Calu3 (cell line): ENCODE data around the gene PADI3. TPM values are rescaled to one million over a fixed set of nuclear protein-coding genes. Genes with fewer than 3 reads are reported as not detected.

Experiments
- BruUV-seq: library from RNA; stranded (reverse); fragments of 400-500 nt; replicated peaks from 2 replicates; lab custom pipeline; 2021; lab: Mats Ljungman, UMichigan
- CTCF ChIA-PET: fragments of 300-600 bp; sonication (Branson Sonifier 250); formaldehyde crosslinking; loops from one replicate; lab custom pipeline; 2022; ENCODE audit warnings: antibody characterized with exemption; lab: Charles Lee
- DNase-seq: peaks from one replicate; pipeline ENCODE4 v3.0.0; 2022
- H3K27ac Mint-ChIP-seq: one replicate; pipeline ENCODE4 v1.8.0; 2022; ENCODE audit warnings: mixed read lengths; ENCODE audit not compliant: unreplicated experiment
- H3K27me3 Mint-ChIP-seq: one replicate; pipeline ENCODE4 v1.8.0; 2022; ENCODE audit warnings: mixed read lengths; ENCODE audit not compliant: unreplicated experiment
- H3K36me3 Mint-ChIP-seq: one replicate; pipeline ENCODE4 v1.8.0; 2022; ENCODE audit warnings: mild to moderate bottlenecking, moderate library complexity, mixed read lengths; ENCODE audit not compliant: insufficient read depth, unreplicated experiment
- H3K4me1 Mint-ChIP-seq: one replicate; pipeline ENCODE4 v1.8.0; 2022; ENCODE audit warnings: mild to moderate bottlenecking, low read depth, mixed read lengths; ENCODE audit not compliant: unreplicated experiment
- H3K4me3 Mint-ChIP-seq: one replicate; pipeline ENCODE4 v1.8.0; 2022; ENCODE audit warnings: mild to moderate bottlenecking, low read depth, moderate library complexity, mixed read lengths; ENCODE audit not compliant: unreplicated experiment
- H3K9me3 Mint-ChIP-seq: one replicate; pipeline ENCODE4 v1.8.0; 2022; ENCODE audit warnings: low read depth, mixed read lengths; ENCODE audit not compliant: unreplicated experiment
- intact Hi-C: fragments of 100-400 bp; cut with micrococcal nuclease; formaldehyde crosslinking; loops from one replicate; pipeline ENCODE4 v1.10.0; 2022; ENCODE audit not compliant: unreplicated experiment
- total RNA-seq: library from RNA; stranded (reverse); gene quantifications from 2 replicates; pipeline ENCODE4 v1.2.3, GENCODE V29; 2022
- TF ChIP-seq, protein P1 (sequence below): fragments of 200-600 bp; IDR thresholded peaks from one replicate; pipeline ENCODE4 v1.8.0; 2022; ENCODE audit warnings: antibody characterized with exemption; ENCODE audit not compliant: unreplicated experiment

The PADI3 gene
- total RNA-seq, 1 experiment from 2014 or later: 0.21 TPM

DNA sequence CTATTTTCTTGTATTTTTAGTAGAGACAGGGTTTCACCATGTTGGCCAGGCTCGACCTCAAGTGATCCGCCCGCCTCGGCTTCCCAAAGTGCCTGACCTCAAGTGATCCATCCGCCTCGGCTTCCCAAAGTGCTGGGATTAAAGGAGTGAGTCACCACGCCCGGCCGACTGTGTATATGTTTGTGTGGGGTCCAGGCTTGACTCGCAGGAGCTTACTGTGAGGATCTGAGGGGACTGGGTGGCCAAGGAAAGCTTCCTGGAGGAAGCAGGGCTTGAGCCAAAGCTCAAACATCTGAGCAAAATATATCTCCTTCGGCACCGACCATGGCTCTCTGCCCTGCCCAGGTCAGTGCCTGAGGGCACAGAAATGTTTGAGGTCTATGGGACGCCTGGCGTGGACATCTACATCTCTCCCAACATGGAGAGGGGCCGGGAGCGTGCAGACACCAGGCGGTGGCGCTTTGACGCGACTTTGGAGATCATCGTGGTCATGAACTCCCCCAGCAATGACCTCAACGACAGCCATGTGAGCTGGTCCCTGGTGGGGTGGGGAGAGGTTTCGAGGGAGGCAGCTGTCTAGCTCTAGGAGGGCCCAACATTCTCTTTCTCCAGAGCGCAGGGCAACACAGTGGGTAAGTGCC lies 10.5 kb downstream of the PADI3 start:
- CTCF ChIA-PET: interaction anchor here (0.6 kb wide), 1 partner anchor 9 kb away, joined by 4 read pairs; no protein-coding TSS in a partner anchor
- H3K27ac Mint-ChIP-seq: no peak overlapping the region
- no peaks in the 10 kb centered on the region for H3K36me3 Mint-ChIP-seq
- intact Hi-C loops: no loop called here
- no peak overlapping the region for H3K4me3 Mint-ChIP-seq
- TF ChIP-seq, protein P1, sequence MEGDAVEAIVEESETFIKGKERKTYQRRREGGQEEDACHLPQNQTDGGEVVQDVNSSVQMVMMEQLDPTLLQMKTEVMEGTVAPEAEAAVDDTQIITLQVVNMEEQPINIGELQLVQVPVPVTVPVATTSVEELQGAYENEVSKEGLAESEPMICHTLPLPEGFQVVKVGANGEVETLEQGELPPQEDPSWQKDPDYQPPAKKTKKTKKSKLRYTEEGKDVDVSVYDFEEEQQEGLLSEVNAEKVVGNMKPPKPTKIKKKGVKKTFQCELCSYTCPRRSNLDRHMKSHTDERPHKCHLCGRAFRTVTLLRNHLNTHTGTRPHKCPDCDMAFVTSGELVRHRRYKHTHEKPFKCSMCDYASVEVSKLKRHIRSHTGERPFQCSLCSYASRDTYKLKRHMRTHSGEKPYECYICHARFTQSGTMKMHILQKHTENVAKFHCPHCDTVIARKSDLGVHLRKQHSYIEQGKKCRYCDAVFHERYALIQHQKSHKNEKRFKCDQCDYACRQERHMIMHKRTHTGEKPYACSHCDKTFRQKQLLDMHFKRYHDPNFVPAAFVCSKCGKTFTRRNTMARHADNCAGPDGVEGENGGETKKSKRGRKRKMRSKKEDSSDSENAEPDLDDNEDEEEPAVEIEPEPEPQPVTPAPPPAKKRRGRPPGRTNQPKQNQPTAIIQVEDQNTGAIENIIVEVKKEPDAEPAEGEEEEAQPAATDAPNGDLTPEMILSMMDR: no peak
- H3K4me1 Mint-ChIP-seq: peaks cover 12% of the 10 kb centered on the region
- no peak for DNase-seq
- H3K9me3 Mint-ChIP-seq: no peaks in the 10 kb centered on the region
- no peaks in the 10 kb centered on the region for H3K27me3 Mint-ChIP-seq
- BruUV-seq: no TSS peak

DNA sequence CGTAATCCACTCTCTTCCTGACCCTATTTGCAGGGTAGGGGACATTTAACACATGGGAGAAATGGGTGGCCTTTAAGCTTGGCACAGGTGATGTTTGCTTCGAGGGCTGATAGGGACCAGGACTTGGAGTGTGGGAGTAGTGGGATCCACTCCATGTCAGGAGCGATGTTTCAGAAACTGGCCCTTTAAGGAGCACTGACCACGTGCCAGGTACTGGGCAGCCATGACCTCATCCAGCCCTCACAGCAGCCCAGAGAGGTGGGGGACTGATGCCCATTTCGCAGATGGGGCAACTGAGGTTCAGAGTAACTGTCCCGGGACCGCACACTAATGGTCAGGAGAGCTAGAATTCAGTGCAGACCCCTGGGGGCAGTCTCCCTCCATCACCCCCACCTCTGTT lies 11.4 kb downstream of the PADI3 start:
- no TSS peak for BruUV-seq
- no peak overlapping the region for H3K27ac Mint-ChIP-seq
- H3K4me3 Mint-ChIP-seq: no peak overlapping the region
- peaks cover 12% of the 10 kb centered on the region for H3K4me1 Mint-ChIP-seq
- no peaks in the 10 kb centered on the region for H3K27me3 Mint-ChIP-seq
- CTCF ChIA-PET: no interaction called here
- H3K36me3 Mint-ChIP-seq: no peaks in the 10 kb centered on the region
- no peak for DNase-seq
- TF ChIP-seq, protein P1: no peak
- intact Hi-C loops: no loop called here
- no peaks in the 10 kb centered on the region for H3K9me3 Mint-ChIP-seq

DNA sequence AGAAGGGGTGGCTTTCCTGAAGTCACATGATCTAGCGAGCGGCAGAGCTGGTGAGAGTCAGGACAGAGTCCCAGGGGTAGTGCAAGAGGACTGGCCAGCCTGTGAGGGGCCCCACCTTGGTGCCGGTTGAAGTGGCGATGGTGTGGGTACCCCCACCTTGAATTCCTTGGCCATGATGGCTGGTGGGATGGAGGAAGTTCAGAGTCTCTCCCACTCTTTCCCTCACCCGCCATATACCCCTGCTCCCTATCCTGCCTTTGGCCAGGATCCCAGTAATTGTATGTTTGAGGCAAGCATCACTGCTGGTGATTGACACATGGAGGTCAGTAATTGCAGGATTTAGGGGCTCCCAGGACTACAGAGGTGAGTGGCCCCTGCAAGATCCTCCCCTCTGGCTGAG lies 11.8 kb downstream of the PADI3 start:
- H3K9me3 Mint-ChIP-seq: no peaks in the 10 kb centered on the region
- CTCF ChIA-PET: no interaction called here

DNA sequence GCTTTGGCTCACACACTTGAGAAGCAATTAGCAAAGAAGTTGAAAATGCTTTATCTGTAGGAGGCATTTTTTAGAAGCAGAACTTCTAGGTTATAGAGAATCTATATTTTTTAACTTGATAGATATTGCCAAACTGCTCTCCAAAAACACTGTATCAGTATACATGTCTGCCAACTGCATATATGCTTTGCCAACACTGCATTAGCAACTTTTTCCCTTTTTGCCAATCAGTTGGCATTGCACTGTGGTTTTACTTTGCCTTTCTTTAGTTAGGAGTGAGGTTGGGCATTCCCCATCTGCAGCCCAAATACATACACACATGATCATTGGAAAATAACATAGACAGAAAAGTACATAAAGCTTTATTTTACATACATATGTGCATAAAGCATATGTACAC lies 15.0 kb downstream of the PADI3 start:
- no peaks in the 10 kb centered on the region for H3K9me3 Mint-ChIP-seq
- no peak overlapping the region for H3K27ac Mint-ChIP-seq
- intact Hi-C loops: no loop called here
- H3K36me3 Mint-ChIP-seq: no peaks in the 10 kb centered on the region
- TF ChIP-seq, protein P1: no peak
- no peaks in the 10 kb centered on the region for H3K4me1 Mint-ChIP-seq
- BruUV-seq: no TSS peak
- DNase-seq: no peak
- CTCF ChIA-PET: no interaction called here
- H3K4me3 Mint-ChIP-seq: no peak overlapping the region
- no peaks in the 10 kb centered on the region for H3K27me3 Mint-ChIP-seq

More for the DNA sequence above, 11.8 kb downstream of the PADI3 start:
- no peak overlapping the region for H3K27ac Mint-ChIP-seq
- no peaks in the 10 kb centered on the region for H3K36me3 Mint-ChIP-seq
- H3K27me3 Mint-ChIP-seq: no peaks in the 10 kb centered on the region
- no peak overlapping the region for H3K4me3 Mint-ChIP-seq
- peaks cover 12% of the 10 kb centered on the region for H3K4me1 Mint-ChIP-seq
- BruUV-seq: no TSS peak
- intact Hi-C loops: no loop called here
- DNase-seq: no peak
- TF ChIP-seq, protein P1: no peak
